ENCODE data around the gene GNG8. TPM values are rescaled to one million over a fixed set of nuclear protein-coding genes. Genes with fewer than 3 reads are reported as not detected.

The GNG8 gene
- total RNA-seq, 1 experiment from 2014 or later, result not detected

- H4K8ac ChIP-seq (replicated peaks; ENCODE audit: insufficient read length, low read depth, low read length), result no peak overlapping the region
- Mint-ChIP-seq H3K27ac (no peak overlapping the region), H3K4me1 (peaks cover 14 to 22% of the 10 kb centered on the region in 2 experiments), H3K27me3 (ENCODE audit: low read depth) (peaks cover 81% of the 10 kb centered on the region), H3K9me3 (peaks cover 2 to 13% of the 10 kb centered on the region in 2 experiments), H3K4me3 (peak overlapping the region in 1 of 2 experiments; percentile 67; a peak in 2 of 5 replicates), H3K36me3 (ENCODE audit: insufficient read depth in 1 of 3, low read depth in 3 of 3) (peaks cover 0 to 3% (median 3%) of the 10 kb centered on the region in 3 experiments; a peak in 4 of 7 replicates)
- H3K56ac ChIP-seq (ENCODE audit: insufficient read length, low read depth, low read length), result no peak overlapping the region
- H4K20me1 ChIP-seq (ENCODE audit: control insufficient read depth, insufficient read depth, insufficient read length), result no peaks in the 10 kb centered on the region
- no CpG with 5 or more reads among the region's 7 CpGs for WGBS (ENCODE audit: extremely low coverage, insufficient read length, low lambda C conversion rate)
- no peak overlapping the region for H2BK5ac ChIP-seq (ENCODE audit: insufficient read length, low read length)
- no peak overlapping the region for H3T11ph ChIP-seq (ENCODE audit: low read length)
- no peak overlapping the region for H2AK5ac ChIP-seq (ENCODE audit: insufficient read length, low read length)
- no peak overlapping the region for H2AFZ ChIP-seq (ENCODE audit: low read length)
- H4K91ac ChIP-seq (ENCODE audit: insufficient read length, low read depth, low read length), result no peak overlapping the region
- H3K79me2 ChIP-seq (ENCODE audit: insufficient read depth, low read length), result no peaks in the 10 kb centered on the region
- no peak overlapping the region for H3K23ac ChIP-seq (ENCODE audit: insufficient read length, low read depth, low read length)
- H2BK20ac ChIP-seq (ENCODE audit: low read depth, low read length, poor library complexity, severe bottlenecking), result no peak overlapping the region
- H2BK15ac ChIP-seq (ENCODE audit: low read depth, low read length), result no peak overlapping the region
- H3K9me3 ChIP-seq (ENCODE audit: control insufficient read depth, low read depth, low read length), result no peaks in the 10 kb centered on the region
- no peaks in the 10 kb centered on the region for H3K23me2 ChIP-seq (ENCODE audit: insufficient read length, low read depth, low read length, poor library complexity, severe bottlenecking)
- no peak for TF ChIP-seq CTCF (conservative IDR thresholded peaks at IDR 0.05)
- no peak overlapping the region for H4K5ac ChIP-seq (ENCODE audit: insufficient read length, low read depth, low read length)
- H3K4me1 ChIP-seq (ENCODE audit: insufficient read depth, low read length), result 0 out of 2 replicates have a peak, but pooled peaks cover 2% of the 10 kb centered on the region
- no peak overlapping the region for H3K4ac ChIP-seq (ENCODE audit: low read depth, low read length)
- H3K4me2 ChIP-seq (ENCODE audit: insufficient read depth, insufficient read length, low read length), result no peak overlapping the region
- no peak for DNase-seq
- H3K9ac ChIP-seq (ENCODE audit: extremely low read depth, insufficient read length, low read length), result no peak overlapping the region
- no peak overlapping the region for H3K14ac ChIP-seq (ENCODE audit: insufficient read depth, low read length)
- H3K27me3 ChIP-seq (ENCODE audit: insufficient read depth, low read length), result peaks cover 26% of the 10 kb centered on the region
- H3K18ac ChIP-seq (ENCODE audit: insufficient read length, low read depth, low read length), result no peak overlapping the region
- no peaks in the 10 kb centered on the region for H3K79me1 ChIP-seq (ENCODE audit: insufficient read depth, low read depth, low read length, poor library complexity, severe bottlenecking)
- H3K27ac ChIP-seq (ENCODE audit: insufficient read length, low read depth, low read length), result no peak overlapping the region
- H2BK120ac ChIP-seq (ENCODE audit: low read depth, low read length, poor library complexity, severe bottlenecking), result no peak overlapping the region
- no peak overlapping the region for H2BK12ac ChIP-seq (ENCODE audit: insufficient read length, low read depth, low read length)
Measured at GRCh38 chr19:46650445-46650844, 14.4 kb upstream of the GNG8 start.
